GM19043 (cell line): Measurements from ENCODE around the gene EGF.
"Not testable (repeated sequence)": the region's sequence is repeated elsewhere in the genome, so short reads cannot be mapped to it uniquely, and the experiment has no call there.

Experiments
- ATAC-seq: cut with Tn5 transposase; IDR thresholded peaks from one replicate; pipeline ENCODE4 v1.9.1; 2021; ENCODE audit warnings: low read depth; ENCODE audit not compliant: unreplicated experiment

The EGF gene

DNA sequence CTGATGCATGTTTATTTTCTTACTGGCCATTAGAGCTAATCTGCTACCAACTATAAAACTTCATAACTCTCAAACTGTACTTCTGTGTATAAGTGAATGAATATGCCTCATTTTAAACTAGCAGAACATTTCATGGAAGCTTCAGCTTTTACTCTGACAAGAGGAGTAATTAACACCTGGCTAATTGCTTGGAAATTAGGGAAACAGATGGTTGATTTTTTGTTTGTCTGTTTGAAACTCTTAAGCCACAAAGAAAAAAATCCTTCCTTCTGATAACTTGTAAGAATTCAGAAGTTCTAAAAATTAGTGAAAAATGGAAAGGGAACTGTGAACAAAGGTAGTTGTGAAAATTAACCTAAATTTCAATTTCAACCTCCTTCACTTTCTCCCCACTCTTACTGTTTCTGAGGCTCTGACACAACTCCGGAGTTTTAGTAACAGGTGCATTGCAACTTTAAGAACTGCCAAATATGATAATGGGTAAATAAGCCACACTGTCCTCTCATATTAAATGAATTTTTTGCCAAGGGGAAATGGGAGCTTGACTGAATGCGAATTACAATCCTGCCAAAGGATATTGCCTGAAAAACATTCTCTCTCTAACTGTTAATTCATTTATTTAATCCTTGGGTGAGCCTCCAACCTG, 1.0 kb downstream of the EGF start:
- ATAC-seq = no peak

- ATAC-seq = no peak
These were observed 1.6 kb downstream of the EGF start for GRCh38 chr4:109914322-109914721.

DNA sequence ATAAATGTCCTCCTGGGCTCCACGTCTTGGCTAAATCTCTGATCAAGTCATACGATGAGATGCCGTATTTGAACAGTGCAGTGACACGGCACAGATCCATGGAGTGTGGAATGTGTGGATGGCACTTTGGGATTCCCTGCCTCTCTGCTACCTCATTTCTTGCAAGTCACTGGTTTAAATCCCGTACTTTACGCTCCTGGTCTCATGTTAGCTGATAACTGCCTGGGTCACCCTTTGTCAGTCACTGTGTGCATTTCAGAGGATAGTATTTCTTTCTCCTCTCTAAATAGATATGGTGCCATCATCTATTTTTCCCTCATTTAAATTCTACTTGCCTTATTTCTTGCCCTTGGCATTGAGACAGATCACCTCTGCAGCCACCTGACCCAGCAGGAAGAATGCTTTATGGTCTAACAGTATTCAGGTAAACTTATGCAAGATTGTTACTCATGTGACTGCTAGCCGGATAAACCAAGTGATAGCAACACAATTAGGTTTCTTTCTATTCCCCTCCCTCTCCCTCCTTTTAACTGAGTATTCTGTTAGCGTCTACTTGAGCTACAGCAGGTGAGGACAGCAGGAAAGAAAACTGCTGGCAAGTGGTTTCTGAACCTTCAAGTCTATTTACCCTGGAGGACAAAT, 2.8 kb downstream of the EGF start:
- ATAC-seq = no peak

DNA sequence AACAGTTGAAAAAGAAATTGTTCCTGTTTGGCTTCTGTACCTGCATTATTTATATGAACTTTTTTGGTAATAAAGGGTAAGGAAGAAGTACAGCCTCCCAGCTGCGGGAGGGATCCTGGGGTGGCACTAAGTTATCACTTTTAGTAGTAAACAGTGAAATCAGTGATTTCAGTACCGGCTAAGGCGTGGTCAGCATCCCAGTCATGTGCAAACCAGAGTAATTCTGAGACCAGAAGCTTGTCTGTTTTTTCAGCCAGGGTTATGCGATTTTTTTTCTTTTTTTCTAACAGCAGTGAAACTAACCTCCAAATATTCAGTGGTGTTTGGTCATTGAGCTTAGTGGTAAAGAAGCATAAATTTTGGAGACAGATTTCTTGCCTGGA, 3.3 kb downstream of the EGF start:
- no peak for ATAC-seq

DNA sequence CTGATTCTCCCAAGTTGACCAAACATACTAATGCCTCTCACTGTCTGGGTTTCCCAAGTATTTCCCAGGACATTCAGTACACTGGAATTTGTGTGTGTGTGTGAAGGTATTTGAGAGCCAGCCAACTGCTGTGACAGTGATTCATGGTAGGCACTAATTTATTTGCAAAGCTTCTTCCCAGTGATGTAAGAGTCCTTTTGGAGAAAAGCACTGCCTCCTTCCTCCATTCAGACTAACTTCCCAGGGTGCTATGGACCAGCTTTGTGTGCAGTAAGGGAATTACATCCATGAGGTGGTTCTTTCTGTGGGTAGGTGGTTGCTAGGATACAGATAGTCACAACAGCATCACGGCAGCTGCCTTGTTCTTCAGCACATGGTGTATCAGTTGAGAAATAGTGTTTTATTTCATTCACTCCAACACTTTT, 8.7 kb downstream of the EGF start:
- no peak for ATAC-seq

GRCh38 chr4:109925396-109925795, 12.7 kb downstream of the EGF start:
- ATAC-seq = no peak

DNA sequence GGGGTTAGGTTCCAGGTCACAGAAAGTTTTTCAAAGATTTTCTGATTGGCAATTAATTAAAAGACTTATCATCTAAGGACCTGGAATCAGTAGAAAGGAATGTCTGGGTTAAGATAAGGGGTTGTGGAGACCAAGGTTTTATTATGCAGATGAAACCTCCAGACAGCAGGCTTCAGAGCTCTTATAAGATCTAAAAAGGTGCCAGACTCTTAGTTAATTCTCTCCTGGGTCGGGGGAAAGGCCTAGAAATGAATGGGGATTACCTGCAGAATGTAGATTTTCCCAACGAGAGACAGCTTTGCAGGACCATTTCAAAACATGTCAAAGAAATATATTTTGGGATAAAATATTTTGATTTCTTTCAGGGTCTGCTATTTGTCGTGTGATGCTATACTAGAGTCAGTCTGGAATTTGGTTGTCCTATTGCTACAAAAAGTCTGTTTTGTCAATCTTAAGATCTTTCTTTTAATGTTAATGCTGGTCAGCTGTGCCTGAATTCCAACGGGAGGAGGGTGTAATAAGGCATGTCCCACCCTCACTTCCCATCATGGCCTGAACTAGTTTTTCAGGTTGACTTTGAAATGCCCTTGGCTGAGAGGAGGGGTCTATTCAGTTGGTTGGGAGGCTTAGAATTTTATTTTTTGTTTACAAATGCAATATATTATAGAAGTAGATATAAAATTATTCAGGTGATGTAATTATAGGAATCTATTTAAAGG, 15.8 kb downstream of the EGF start:
- ATAC-seq = no peak

DNA sequence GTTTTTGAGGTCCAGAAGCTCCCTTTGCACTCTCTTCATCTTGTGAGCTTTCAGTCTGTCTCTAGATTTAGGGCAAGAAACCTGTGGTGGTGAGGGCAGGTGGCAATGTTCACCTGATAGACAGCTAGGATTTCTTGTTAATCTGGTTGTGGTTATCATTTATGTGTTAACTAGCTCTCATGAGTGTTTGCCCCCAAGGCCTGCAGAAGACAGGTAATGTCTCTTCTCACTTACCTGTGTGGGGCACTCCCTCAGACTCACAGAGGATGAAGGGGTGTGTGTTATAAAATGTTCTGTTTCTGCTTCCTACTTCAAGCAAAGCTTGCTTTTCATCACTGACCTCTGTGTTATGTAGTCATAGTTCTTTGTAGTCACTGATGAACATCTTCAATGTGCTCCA, 17.8 kb downstream of the EGF start:
- no peak for ATAC-seq

GRCh38 chr4:109930872-109931271, 18.2 kb downstream of the EGF start:
- ATAC-seq = no peak

GRCh38 chr4:109931318-109931717, 18.6 kb downstream of the EGF start:
- ATAC-seq = no peak

DNA sequence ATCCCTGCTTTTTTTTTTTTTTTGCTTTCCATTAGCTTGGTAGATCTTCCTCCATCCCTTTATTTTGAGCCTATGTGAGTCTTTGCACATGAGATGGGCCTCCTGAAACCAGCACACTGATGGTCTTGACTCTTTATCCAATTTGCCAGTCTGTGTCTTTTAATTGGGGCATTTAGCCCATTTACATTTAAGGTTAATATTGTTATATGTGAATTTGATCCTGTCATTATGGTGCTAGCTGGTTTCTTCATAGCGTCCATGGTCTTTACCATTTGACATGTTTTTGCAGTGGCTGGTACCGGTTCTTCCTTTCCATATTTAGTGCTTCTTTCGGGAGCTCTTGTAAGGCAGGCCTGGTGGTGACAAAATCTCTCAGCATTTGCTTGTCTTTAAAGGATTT, 24.7 kb downstream of the EGF start:
- not testable (repeated sequence) for ATAC-seq

- no peak for ATAC-seq
These were observed 26.5 kb downstream of the EGF start for GRCh38 chr4:109939190-109939589.

DNA sequence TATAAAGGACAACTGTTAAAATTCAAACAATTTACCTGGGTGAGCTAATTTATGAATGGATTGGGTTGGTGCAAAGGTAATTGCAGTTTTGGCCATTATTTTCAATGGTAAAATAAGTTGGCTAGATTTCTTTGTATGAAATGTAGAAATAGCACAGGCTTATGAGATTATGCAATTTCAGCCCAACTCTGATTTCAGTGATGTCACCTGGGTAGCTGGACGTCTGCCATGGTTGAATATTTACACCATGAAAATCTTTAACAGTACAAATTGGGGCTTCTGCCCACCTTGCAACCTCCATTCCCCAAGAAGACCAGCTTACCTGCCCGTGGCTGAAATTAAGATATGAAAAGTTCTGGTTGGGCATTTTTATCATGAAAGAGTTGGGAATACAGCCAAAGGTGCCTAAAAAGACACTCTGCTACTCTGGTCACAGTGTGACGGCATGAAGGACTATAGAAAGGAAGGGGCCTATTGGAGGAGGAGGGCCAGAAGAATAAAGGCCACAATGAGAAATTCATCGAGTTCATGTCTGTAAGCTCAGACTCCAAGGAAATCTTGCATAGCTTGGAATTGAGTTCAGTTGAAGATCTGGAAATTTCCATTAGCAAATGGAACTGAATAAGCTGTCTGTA, 29.7 kb downstream of the EGF start:
- ATAC-seq = no peak

GRCh38 chr4:109943745-109944144, 31.1 kb downstream of the EGF start:
- no peak for ATAC-seq

- ATAC-seq = no peak
These were observed 31.9 kb downstream of the EGF start for GRCh38 chr4:109944591-109944990.

- ATAC-seq = no peak
These were observed 32.4 kb downstream of the EGF start for GRCh38 chr4:109945056-109945455.

DNA sequence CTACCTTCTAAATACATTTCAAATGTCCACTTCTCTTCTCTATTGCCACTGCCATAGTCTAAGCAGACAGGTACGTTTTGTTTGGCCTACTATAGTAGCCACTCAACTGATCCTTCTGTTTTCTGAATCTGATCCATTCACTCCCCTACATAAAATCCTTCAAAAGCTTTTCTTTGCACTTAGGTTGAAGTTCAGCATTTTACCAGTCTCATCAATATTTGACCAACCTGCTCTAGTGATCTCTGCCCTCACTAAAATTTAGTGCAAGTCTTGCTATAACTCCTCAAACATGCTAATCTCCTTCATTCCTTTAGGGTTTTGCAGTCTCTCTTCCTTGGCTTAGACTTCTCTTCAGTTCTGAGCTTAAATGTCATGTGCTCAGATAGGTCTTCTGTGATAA, 33.4 kb downstream of the EGF start:
- ATAC-seq = no peak

GRCh38 chr4:109947457-109947856, 34.8 kb downstream of the EGF start:
- no peak for ATAC-seq

GRCh38 chr4:109947918-109948317, 35.2 kb downstream of the EGF start:
- ATAC-seq = no peak

- not testable (repeated sequence) for ATAC-seq
These were observed 36.5 kb downstream of the EGF start for GRCh38 chr4:109949099-109949718.

DNA sequence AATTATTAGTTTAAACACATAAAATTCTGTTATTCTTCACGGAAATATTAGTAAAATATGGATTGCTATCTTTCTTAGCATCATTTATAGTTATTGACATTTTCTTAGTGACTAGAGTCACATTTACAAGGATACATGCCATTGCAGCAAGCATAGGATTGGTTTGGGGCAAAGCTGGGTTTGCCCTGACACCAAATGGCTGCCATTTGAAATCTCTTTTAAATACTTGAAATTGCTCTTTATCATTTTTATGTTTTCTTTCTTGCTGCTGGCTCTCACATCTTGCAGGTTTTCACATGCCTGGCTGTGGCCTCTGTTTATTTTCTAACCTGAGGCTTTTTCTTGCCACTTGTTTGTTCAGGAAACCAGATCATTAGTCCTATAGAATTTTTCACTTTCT, 39.9 kb downstream of the EGF start:
- ATAC-seq = no peak
